ENCODE measurements around the gene PIP5K1B. TPM values are rescaled to one million over a fixed set of nuclear protein-coding genes. Genes with fewer than 3 reads are reported as not detected.

PIP5K1B gene
- total and polyA plus RNA-seq, 2 donors (not counting 1 experiment from before 2014, with no cell fraction given): 11.8 to 24.1 TPM

DNA sequence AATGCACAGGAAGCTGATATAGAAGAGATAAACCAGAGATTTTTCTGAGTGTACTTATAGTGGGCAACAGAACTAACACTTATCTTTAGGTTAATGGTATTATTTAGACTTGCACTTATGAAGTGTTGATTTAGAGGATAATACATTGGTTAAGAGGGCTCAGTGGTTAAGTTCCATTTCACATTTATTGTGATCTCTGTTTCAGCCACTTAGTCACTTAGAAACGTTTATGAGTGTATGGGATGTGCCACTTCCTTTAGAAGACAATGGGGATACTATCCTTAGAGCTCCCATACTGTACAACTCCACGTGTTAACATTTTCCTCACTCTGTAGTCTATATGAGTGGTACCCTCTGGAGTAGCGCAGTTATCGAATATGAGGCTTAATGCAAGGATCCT lies 57.5 kb downstream of the PIP5K1B start:
- Histone ChIP-seq H3K9ac (ENCODE audit: low read length) (no peak overlapping the region), H3K36me3 (replicated peaks in 1 of 2; ENCODE audit: control extremely low read depth in 1 of 2, control insufficient read depth in 1 of 2, extremely low read depth in 1 of 2, insufficient read depth in 2 of 2, low read length in 1 of 2) (peaks cover 0 to 4% of the 10 kb centered on the region in 2 experiments), H3K27ac (ENCODE audit: low read length in 2 of 2) (peak overlapping the region in 1 of 2 donors; percentile 22), H3K27me3 (replicated peaks in 1 of 4; ENCODE audit: control extremely low read depth in 1 of 4, control insufficient read depth in 3 of 4, insufficient read depth in 4 of 4, low read length in 3 of 4) (no peaks in the 10 kb centered on the region), H4K20me1 (ENCODE audit: control insufficient read depth, insufficient read depth, low read length, poor library complexity, severe bottlenecking) (peaks cover 34% of the 10 kb centered on the region), H2AFZ (ENCODE audit: insufficient read depth, low read depth, low read length, poor library complexity, severe bottlenecking) (no peak overlapping the region), H3K4me3 (ENCODE audit: control extremely low read depth in 1 of 5, extremely low read depth in 1 of 5, insufficient read depth in 1 of 5, low read depth in 2 of 5, low read length in 4 of 5) (no peak overlapping the region), H3K79me2 (ENCODE audit: control insufficient read depth, insufficient read depth, low read length) (peaks cover 64% of the 10 kb centered on the region), H3K4me2 (replicated peaks; ENCODE audit: low read depth, low read length, poor library complexity, severe bottlenecking) (no peak overlapping the region), H3K4me1 (ENCODE audit: control insufficient read depth in 2 of 2, insufficient read depth in 2 of 2, low read length in 2 of 2) (peaks cover 12 to 16% of the 10 kb centered on the region in 2 donors), H3K9me3 (ENCODE audit: control extremely low read depth in 1 of 3, control insufficient read depth in 2 of 3, insufficient read depth in 1 of 3, low read length in 2 of 3) (peaks cover 0 to 8% (median 2%) of the 10 kb centered on the region in 3 donors)
- ATAC-seq (ENCODE audit: low read depth): no peak
- POLR2A ChIA-PET: no interaction called here
- Mint-ChIP-seq H3K27me3 (no peaks in the 10 kb centered on the region), H3K4me1 (peaks cover 24% of the 10 kb centered on the region), H3K9me3 (ENCODE audit: insufficient read depth) (no peaks in the 10 kb centered on the region), H3K27ac (peak overlapping the region; percentile 35), H3K4me3 (no peak overlapping the region)
- no peak for DNase-seq
- TF ChIP-seq, protein P1, sequence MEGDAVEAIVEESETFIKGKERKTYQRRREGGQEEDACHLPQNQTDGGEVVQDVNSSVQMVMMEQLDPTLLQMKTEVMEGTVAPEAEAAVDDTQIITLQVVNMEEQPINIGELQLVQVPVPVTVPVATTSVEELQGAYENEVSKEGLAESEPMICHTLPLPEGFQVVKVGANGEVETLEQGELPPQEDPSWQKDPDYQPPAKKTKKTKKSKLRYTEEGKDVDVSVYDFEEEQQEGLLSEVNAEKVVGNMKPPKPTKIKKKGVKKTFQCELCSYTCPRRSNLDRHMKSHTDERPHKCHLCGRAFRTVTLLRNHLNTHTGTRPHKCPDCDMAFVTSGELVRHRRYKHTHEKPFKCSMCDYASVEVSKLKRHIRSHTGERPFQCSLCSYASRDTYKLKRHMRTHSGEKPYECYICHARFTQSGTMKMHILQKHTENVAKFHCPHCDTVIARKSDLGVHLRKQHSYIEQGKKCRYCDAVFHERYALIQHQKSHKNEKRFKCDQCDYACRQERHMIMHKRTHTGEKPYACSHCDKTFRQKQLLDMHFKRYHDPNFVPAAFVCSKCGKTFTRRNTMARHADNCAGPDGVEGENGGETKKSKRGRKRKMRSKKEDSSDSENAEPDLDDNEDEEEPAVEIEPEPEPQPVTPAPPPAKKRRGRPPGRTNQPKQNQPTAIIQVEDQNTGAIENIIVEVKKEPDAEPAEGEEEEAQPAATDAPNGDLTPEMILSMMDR (IDR thresholded peaks at IDR 0.05): no peak
- TF ChIP-seq EZH2 (IDR thresholded peaks at IDR 0.05; ENCODE audit: borderline replicate concordance, insufficient read depth, low read depth, low read length, poor library complexity, severe bottlenecking): no peak
- intact Hi-C loops (cut with micrococcal nuclease): loop anchor here (5.0 kb wide), 1 partner anchor 45 kb away; no protein-coding TSS in a partner anchor
- WGBS (ENCODE audit: insufficient coverage): 100% methylated on average over 2 of the region's 4 CpGs
- CTCF ChIA-PET: interaction anchor here (0.7 to 0.9 kb wide), 2 partner anchors 10 to 54 kb away, joined by 3 read pairs; no protein-coding TSS in a partner anchor

DNA sequence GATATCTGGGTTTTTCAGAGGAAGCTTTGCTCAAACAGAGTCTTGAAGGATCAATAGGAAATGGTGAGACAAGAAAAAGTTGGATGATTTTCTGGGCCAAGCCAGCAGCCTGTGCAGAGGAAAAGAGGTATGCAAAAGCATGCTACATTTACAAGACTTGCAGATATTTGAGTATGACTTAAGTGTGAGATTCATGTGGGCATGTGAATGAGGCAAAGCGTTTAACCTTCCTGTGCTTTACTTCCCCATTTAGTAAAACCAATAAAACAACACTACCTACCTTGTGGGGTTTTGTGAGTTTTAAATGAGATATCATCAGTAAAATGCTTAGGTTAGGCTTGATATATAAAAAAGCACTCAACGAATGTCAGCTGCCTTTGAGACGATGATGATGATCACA lies 58.1 kb downstream of the PIP5K1B start:
- Histone ChIP-seq H4K20me1 (ENCODE audit: control insufficient read depth, insufficient read depth, low read length, poor library complexity, severe bottlenecking) (peaks cover 29% of the 10 kb centered on the region), H3K4me2 (replicated peaks; ENCODE audit: low read depth, low read length, poor library complexity, severe bottlenecking) (no peak overlapping the region), H3K36me3 (replicated peaks in 1 of 2; ENCODE audit: control extremely low read depth in 1 of 2, control insufficient read depth in 1 of 2, extremely low read depth in 1 of 2, insufficient read depth in 2 of 2, low read length in 1 of 2) (peaks cover 0 to under 1% of the 10 kb centered on the region in 2 experiments), H3K4me3 (ENCODE audit: control extremely low read depth in 1 of 5, extremely low read depth in 1 of 5, insufficient read depth in 1 of 5, low read depth in 2 of 5, low read length in 4 of 5) (no peak overlapping the region), H3K9me3 (ENCODE audit: control extremely low read depth in 1 of 3, control insufficient read depth in 2 of 3, insufficient read depth in 1 of 3, low read length in 2 of 3) (peaks cover 0 to 8% (median under 1%) of the 10 kb centered on the region in 3 donors), H3K4me1 (ENCODE audit: control insufficient read depth in 2 of 2, insufficient read depth in 2 of 2, low read length in 2 of 2) (peaks cover 12 to 16% of the 10 kb centered on the region in 2 donors), H3K9ac (ENCODE audit: low read length) (no peak overlapping the region), H3K27ac (ENCODE audit: low read length in 2 of 2) (peak overlapping the region in 1 of 2 donors; percentile 22), H2AFZ (ENCODE audit: insufficient read depth, low read depth, low read length, poor library complexity, severe bottlenecking) (no peak overlapping the region), H3K27me3 (replicated peaks in 1 of 4; ENCODE audit: control extremely low read depth in 1 of 4, control insufficient read depth in 3 of 4, insufficient read depth in 4 of 4, low read length in 3 of 4) (no peaks in the 10 kb centered on the region), H3K79me2 (ENCODE audit: control insufficient read depth, insufficient read depth, low read length) (peaks cover 59% of the 10 kb centered on the region)
- Mint-ChIP-seq H3K4me1 (peaks cover 24% of the 10 kb centered on the region), H3K27me3 (no peaks in the 10 kb centered on the region), H3K9me3 (ENCODE audit: insufficient read depth) (no peaks in the 10 kb centered on the region), H3K27ac (peak overlapping the region; percentile 35), H3K4me3 (no peak overlapping the region)
- peak; percentile 24 for ATAC-seq (ENCODE audit: low read depth)
- WGBS (ENCODE audit: insufficient coverage): 87% methylated on average over 2 of the region's 3 CpGs
- DNase-seq: no peak
- intact Hi-C loops (cut with micrococcal nuclease): loop anchor here (5.0 kb wide), 1 partner anchor 46 kb away; no protein-coding TSS in a partner anchor
- CTCF ChIA-PET: no interaction called here
- TF ChIP-seq EZH2 (IDR thresholded peaks at IDR 0.05; ENCODE audit: borderline replicate concordance, insufficient read depth, low read depth, low read length, poor library complexity, severe bottlenecking): no peak
- TF ChIP-seq, protein P1 (IDR thresholded peaks at IDR 0.05): no peak
- POLR2A ChIA-PET: interaction anchor here (0.6 kb wide), 1 partner anchor 102 kb away, joined by 3 read pairs; no protein-coding TSS in a partner anchor

Measured in B cell (primary cell).